Endothelial cell of umbilical vein (primary cell): ENCODE data around the gene DOCK1.

ENCODE experiments used
- EZH2 ChIP-seq: IDR thresholded peaks from 2 replicates; pipeline ENCODE4 v1.6.1; 2012; ENCODE audit warnings: borderline replicate concordance, low read depth, mild to moderate bottlenecking, moderate library complexity, low read length, inconsistent platforms; ENCODE audit not compliant: severe bottlenecking
- FOS ChIP-seq: IDR thresholded peaks from 2 replicates; pipeline ENCODE4 v1.6.1; 2011; ENCODE audit warnings: mild to moderate bottlenecking, low read length, moderate library complexity, borderline replicate concordance; ENCODE audit not compliant: insufficient read depth
- GATA2 ChIP-seq: IDR thresholded peaks from 2 replicates; pipeline ENCODE4 v1.7.0; 2011; ENCODE audit warnings: low read depth, mild to moderate bottlenecking, moderate library complexity, mixed read lengths, low read length; ENCODE audit not compliant: insufficient read length, insufficient read depth
- POLR2A ChIP-seq: IDR thresholded peaks from 2 replicates; pipeline ENCODE4 v1.6.1; 2012; ENCODE audit warnings: low read depth, mild to moderate bottlenecking, control low read depth, low read length
- POLR2AphosphoS5 ChIP-seq: IDR thresholded peaks from 2 replicates; pipeline ENCODE4 v1.6.1; 2012; ENCODE audit warnings: low read depth, mild to moderate bottlenecking, control low read depth, low read length, moderate library complexity; ENCODE audit not compliant: insufficient read depth
- TF ChIP-seq, protein P1 (sequence below), 2 donors: IDR thresholded peaks; 1 replicate in 1 of 2; 2 replicates in 1 of 2; pipeline ENCODE4 v1.5.1; 2011; ENCODE audit warnings: low read length in 2 of 2, mild to moderate bottlenecking in 2 of 2, moderate library complexity in 2 of 2, control low read depth in 1 of 2, inconsistent platforms in 1 of 2, low read depth in 1 of 2; ENCODE audit not compliant: insufficient read depth in 1 of 2; ENCODE audit errors: extremely low read depth in 1 of 2

DNA sequence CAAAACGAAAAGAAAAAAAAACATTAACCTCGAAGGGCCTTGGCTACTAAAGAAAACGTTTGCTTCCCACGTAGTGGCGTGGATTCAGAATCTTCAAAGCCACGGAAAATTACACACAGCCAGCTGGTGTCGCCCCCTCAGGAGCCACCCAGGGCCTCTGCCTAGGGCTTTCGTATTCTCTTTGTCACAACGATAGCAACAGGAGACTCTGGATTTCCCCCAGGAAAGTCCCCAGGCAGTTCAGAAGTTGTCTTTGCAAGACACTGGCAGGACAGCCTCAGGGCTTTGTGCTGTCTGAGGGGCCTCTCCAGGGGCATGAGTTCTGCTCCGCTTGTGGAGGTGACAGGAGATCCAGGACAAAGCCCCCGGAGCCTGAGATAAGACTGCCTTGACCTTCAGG lies 441.4 kb downstream of the DOCK1 start:
- TF ChIP-seq, protein P1, sequence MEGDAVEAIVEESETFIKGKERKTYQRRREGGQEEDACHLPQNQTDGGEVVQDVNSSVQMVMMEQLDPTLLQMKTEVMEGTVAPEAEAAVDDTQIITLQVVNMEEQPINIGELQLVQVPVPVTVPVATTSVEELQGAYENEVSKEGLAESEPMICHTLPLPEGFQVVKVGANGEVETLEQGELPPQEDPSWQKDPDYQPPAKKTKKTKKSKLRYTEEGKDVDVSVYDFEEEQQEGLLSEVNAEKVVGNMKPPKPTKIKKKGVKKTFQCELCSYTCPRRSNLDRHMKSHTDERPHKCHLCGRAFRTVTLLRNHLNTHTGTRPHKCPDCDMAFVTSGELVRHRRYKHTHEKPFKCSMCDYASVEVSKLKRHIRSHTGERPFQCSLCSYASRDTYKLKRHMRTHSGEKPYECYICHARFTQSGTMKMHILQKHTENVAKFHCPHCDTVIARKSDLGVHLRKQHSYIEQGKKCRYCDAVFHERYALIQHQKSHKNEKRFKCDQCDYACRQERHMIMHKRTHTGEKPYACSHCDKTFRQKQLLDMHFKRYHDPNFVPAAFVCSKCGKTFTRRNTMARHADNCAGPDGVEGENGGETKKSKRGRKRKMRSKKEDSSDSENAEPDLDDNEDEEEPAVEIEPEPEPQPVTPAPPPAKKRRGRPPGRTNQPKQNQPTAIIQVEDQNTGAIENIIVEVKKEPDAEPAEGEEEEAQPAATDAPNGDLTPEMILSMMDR (IDR thresholded peaks at IDR 0.05; ENCODE audit: extremely low read depth in 1 of 2, insufficient read depth in 1 of 2, low read depth in 1 of 2, low read length in 2 of 2): no peak
- TF ChIP-seq POLR2A (no peak), POLR2AphosphoS5 (no peak), EZH2 (no peak), FOS (no peak), GATA2 (no peak)
